Activated CD4-positive, alpha-beta T cell treated with anti-CD3 and anti-CD28 coated beads, Interleukin-2, Interleukin-6, amounts not matched to agents 100 ng/mL and 50 ng/mL, durations not matched to agents 16 hours and 8 hours (primary cell): ENCODE data around the gene MGP.

Experiments used
- DNase-seq: peaks from one replicate; pipeline ENCODE4 v3.0.0-alpha.2; 2020

MGP gene

GRCh38 chr12:14885718-14886221 lies at the start of gene MGP:
Gene MGP (minus strand): TSS chr12:14885854. CDS start chr12:14885791, 63 bp downstream.
- no peak for DNase-seq

GRCh38 chr12:14935031-14935430 lies 49.4 kb upstream of the MGP start:
- no peak for DNase-seq

- DNase-seq: no peak
Observed at GRCh38 chr12:14934511-14934910, 48.9 kb upstream of the MGP start.

- DNase-seq: no peak
Observed at GRCh38 chr12:14931791-14932560, 46.3 kb upstream of the MGP start.

- no peak for DNase-seq
Observed at GRCh38 chr12:14931359-14931758, 45.7 kb upstream of the MGP start.

GRCh38 chr12:14930299-14930698 lies 44.6 kb upstream of the MGP start:
- no peak for DNase-seq

GRCh38 chr12:14928931-14929330 lies 43.3 kb upstream of the MGP start:
- DNase-seq: no peak

GRCh38 chr12:14927267-14927666 lies 41.6 kb upstream of the MGP start:
- DNase-seq: no peak

- no peak for DNase-seq
Observed at GRCh38 chr12:14924541-14924940, 38.9 kb upstream of the MGP start.

GRCh38 chr12:14923944-14924343 lies 38.3 kb upstream of the MGP start:
- no peak for DNase-seq

GRCh38 chr12:14921218-14921617 lies 35.6 kb upstream of the MGP start:
- DNase-seq: no peak

- no peak for DNase-seq
Observed at GRCh38 chr12:14920475-14921126, 34.9 kb upstream of the MGP start.

- no peak for DNase-seq
Observed at GRCh38 chr12:14919455-14919854, 33.8 kb upstream of the MGP start.

- no peak for DNase-seq
Observed at GRCh38 chr12:14915736-14916135, 30.1 kb upstream of the MGP start.

GRCh38 chr12:14913381-14913781 lies 27.7 kb upstream of the MGP start:
- no peak for DNase-seq

- DNase-seq: no peak
Observed at GRCh38 chr12:14911131-14911530, 25.5 kb upstream of the MGP start.

- peak; percentile 57 for DNase-seq
Observed at GRCh38 chr12:14910090-14910915, 24.6 kb upstream of the MGP start.

GRCh38 chr12:14907953-14908352 lies 22.3 kb upstream of the MGP start:
- peak; percentile 52 for DNase-seq

- no peak for DNase-seq
Observed at GRCh38 chr12:14906114-14906513, 20.5 kb upstream of the MGP start.

- no peak for DNase-seq
Observed at GRCh38 chr12:14905269-14906004, 19.8 kb upstream of the MGP start.

- DNase-seq: no peak
Observed at GRCh38 chr12:14904854-14905253, 19.2 kb upstream of the MGP start.

- DNase-seq: no peak
Observed at GRCh38 chr12:14903386-14904098, 17.9 kb upstream of the MGP start.
